Fibroblast of pulmonary artery (primary cell): ENCODE measurements around the gene PGLYRP3.
"Not testable (repeated sequence)": the region's sequence is repeated elsewhere in the genome, so short reads cannot be mapped to it uniquely, and the experiment has no call there.

Experiments
- DNase-seq: peaks from one replicate; pipeline ENCODE4 v3.0.0-alpha.2; 2010; ENCODE audit warnings: low read depth
- H3K4me3 ChIP-seq: replicated peaks from 2 replicates; pipeline ENCODE4 v1.5.1; 2011; ENCODE audit warnings: low read depth, mild to moderate bottlenecking, control low read depth, low read length, moderate library complexity
- CTCF ChIP-seq: IDR thresholded peaks from 2 replicates; pipeline ENCODE4 v1.5.1; 2011; ENCODE audit warnings: mild to moderate bottlenecking, control low read depth, low read length, inconsistent platforms; ENCODE audit errors: missing control alignments

Gene PGLYRP3

GRCh38 chr1:153353226-153353947 is 40.6 kb upstream of the PGLYRP3 start:
- DNase-seq: peak; percentile 22
- peak; percentile 48 for TF ChIP-seq CTCF
- no peak overlapping the region for H3K4me3 ChIP-seq

- peak; percentile 79 for DNase-seq
- peak; percentile 94 for TF ChIP-seq CTCF
- no peak overlapping the region for H3K4me3 ChIP-seq
These were observed 39.8 kb upstream of the PGLYRP3 start for GRCh38 chr1:153352523-153352922.

GRCh38 chr1:153350321-153350957 is 37.7 kb upstream of the PGLYRP3 start:
- TF ChIP-seq CTCF: no peak
- DNase-seq: no peak
- H3K4me3 ChIP-seq: no peak overlapping the region

- TF ChIP-seq CTCF: no peak
These were observed 36.9 kb upstream of the PGLYRP3 start for GRCh38 chr1:153349363-153350320.

GRCh38 chr1:153348511-153349362 is 36.0 kb upstream of the PGLYRP3 start, which contains the start of gene PGLYRP4:
TSS of gene PGLYRP4 (minus strand) at chr1:153348841. CDS start at chr1:153347932, 909 bp downstream.
- no peak for TF ChIP-seq CTCF
- no peak within 1 kb of the TSS for H3K4me3 ChIP-seq
- no peak for DNase-seq

More at GRCh38 chr1:153349363-153350320, 36.9 kb upstream of the PGLYRP3 start:
- DNase-seq: no peak
- H3K4me3 ChIP-seq: no peak overlapping the region

- H3K4me3 ChIP-seq: no peak overlapping the region
- no peak for DNase-seq
- no peak for TF ChIP-seq CTCF
These were observed 35.1 kb upstream of the PGLYRP3 start for GRCh38 chr1:153347856-153348255.

- not testable (repeated sequence) for DNase-seq
These were observed 34.3 kb upstream of the PGLYRP3 start for GRCh38 chr1:153347049-153347448.

More at GRCh38 chr1:153347049-153347448, 34.3 kb upstream of the PGLYRP3 start:
- H3K4me3 ChIP-seq: not testable (repeated sequence)
